Measurements from ENCODE around the gene ZNF428.

DNA sequence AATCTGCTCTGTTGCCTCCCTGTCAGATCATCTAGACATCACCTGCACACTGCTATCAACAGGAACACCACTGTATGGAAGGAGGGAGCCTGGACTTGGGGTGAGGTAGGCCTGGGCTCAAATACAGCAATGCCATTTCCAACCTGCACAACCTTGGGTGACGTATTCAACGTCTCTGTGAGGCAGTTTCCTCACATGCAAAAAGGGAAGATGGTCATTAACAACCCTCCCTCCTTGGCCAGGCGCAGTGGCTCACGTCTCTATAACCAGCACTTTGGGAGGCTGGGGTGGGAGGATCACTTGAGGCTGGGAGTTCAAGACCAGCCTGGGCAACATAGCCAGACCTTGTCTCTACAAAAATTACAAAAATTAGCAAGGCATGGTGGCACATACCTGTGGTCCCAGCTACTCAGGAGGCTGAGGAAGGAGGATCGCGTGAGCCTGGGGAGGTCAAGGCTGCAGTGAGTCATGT lies 57.2 kb downstream of the ZNF428 start:
- TF ChIP-seq EP300 (IDR thresholded peaks at IDR 0.05) = no peak
- TF ChIP-seq, protein P1, sequence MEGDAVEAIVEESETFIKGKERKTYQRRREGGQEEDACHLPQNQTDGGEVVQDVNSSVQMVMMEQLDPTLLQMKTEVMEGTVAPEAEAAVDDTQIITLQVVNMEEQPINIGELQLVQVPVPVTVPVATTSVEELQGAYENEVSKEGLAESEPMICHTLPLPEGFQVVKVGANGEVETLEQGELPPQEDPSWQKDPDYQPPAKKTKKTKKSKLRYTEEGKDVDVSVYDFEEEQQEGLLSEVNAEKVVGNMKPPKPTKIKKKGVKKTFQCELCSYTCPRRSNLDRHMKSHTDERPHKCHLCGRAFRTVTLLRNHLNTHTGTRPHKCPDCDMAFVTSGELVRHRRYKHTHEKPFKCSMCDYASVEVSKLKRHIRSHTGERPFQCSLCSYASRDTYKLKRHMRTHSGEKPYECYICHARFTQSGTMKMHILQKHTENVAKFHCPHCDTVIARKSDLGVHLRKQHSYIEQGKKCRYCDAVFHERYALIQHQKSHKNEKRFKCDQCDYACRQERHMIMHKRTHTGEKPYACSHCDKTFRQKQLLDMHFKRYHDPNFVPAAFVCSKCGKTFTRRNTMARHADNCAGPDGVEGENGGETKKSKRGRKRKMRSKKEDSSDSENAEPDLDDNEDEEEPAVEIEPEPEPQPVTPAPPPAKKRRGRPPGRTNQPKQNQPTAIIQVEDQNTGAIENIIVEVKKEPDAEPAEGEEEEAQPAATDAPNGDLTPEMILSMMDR (IDR thresholded peaks at IDR 0.05) = no peak

All from tibial nerve (tissue), 4 donors.